Measurements from ENCODE around the gene NSMCE1.
A peak's percentile ranks its signal among the peaks of the same experiment; 100 is the strongest.

NSMCE1 gene

DNA sequence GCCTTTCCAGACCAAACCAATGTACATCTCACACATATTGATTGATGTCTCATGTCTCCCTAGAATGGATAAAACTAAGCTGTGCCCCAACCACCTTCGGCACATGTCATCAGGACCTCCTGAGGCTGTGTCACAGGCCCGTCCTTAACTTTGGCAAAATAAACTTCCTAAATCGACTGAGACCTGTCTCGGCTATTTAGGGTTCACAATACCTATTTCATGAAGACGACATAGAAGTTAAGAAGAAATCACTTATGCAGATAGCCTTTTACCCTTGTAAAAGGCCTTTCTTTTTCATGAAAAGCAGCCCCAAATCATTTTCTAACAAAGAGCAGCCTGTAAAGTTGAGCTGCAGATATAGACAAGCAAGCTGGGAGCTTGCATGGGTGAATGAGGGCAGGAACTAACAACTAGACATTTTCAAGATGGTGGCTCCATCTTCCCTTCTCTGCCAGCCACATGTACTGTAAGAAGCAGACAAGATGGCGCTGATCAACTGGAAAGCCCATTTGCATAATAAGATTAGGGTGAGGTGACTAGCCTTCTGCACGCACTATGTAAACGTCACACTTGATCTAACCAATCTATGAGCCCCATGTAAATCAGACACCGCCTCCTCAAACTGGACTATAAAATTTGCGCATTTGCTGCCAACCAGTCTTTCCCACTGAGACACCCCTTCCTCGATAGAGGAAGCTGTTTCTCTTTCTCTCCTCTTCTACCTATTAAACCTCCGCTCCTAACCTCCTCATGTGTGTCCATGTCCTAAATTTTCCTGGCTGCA is 69.9 kb downstream of the NSMCE1 start:
- FAIRE-seq (no peak), DNase-seq (ENCODE audit: low spot score) (no peak)

DNA sequence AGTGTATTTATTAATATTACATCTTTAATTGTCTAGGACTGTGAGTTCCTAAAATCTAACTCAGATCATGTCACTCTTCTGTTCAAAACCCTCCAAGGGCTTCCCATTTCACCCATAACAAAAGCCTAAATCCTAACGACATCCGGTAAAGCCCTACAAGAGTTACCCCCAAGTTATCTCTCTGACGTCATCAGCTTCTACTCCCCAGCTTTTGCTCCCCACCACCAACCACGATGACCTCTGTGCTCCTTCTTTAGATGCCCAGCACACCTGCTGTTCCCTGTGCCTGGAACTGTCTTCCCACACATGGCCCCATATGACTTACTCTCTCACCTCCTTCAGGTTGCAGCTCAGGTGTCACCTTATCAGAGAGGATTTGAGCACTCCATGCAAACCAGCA is 71.6 kb downstream of the NSMCE1 start:
- DNase-seq (ENCODE audit: low spot score) (no peak), FAIRE-seq (no peak)

- no peak for FAIRE-seq
- no peak for DNase-seq (ENCODE audit: low spot score)
Observed at GRCh38 chr16:27195941-27196595, 72.5 kb downstream of the NSMCE1 start.

DNA sequence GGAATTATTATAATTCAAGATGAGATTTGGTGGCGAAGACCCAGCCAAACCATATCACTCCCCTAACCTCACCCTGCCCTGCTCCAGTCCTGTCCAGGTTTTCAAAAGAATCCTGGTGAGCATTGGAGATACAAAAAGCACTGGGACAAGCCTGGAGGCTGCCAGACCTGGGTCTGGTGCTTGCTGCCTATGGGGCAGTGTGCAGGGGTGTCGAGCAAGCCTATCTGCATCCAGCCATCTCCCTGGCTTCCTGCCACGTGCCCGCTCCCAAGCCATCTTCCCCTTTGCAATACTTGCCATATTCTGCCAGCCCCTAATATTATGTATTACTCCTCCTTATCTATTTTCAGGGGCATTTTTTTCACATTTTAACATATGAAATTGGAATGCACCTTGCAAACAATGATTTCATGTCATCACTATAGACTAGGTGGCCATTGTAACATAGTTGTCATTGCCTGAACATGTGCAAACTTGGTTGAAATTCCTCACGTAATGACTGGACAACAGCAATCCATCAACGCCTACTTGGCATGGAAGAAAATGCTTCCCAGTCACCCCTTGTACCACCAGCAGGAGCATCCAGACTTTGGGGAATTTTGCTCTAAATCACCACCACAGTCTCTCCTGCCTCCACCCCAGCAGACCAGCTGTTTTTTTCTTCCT is 73.4 kb downstream of the NSMCE1 start:
- FAIRE-seq = no peak
- no peak for DNase-seq (ENCODE audit: low spot score)

DNA sequence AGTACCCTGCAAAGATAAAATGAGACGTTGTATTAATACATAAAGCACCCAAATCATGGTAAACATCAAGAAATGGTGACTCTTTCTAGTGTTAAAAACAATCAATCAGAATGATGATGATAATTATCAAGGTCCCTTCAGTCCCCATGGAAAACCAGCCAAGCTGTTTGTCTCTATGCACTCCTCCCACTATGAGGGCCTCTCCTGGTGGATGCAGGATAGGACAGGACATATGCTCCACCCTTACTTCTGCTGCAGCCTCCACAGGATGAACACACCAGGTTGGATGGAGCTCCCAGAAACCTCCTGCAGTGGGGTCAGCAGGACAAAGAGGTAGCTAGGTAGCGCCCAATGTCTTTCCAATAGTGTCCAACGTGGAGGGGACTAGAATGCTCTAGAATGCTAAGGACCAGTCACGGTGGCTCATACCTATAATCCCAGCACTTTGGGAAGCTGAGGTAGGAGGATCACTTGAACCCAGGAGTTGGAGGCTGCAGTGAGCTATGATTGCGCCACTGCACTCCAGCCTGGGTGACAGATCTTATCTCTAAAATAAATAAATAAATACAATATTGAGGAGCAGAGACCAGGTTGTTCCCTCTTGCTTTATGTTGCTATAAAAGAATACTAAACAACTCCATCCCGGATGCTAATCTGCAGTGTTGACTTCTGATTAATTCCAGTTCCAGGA is 75.1 kb downstream of the NSMCE1 start:
- FAIRE-seq = no peak
- DNase-seq (ENCODE audit: low spot score) = no peak

- FAIRE-seq (no peak), DNase-seq (ENCODE audit: low spot score) (no peak)
Observed at GRCh38 chr16:27191352-27191924, 77.1 kb downstream of the NSMCE1 start.

- no peak for DNase-seq (ENCODE audit: low spot score)
- no peak for FAIRE-seq
Observed at GRCh38 chr16:27190316-27190871, 78.2 kb downstream of the NSMCE1 start.

DNA sequence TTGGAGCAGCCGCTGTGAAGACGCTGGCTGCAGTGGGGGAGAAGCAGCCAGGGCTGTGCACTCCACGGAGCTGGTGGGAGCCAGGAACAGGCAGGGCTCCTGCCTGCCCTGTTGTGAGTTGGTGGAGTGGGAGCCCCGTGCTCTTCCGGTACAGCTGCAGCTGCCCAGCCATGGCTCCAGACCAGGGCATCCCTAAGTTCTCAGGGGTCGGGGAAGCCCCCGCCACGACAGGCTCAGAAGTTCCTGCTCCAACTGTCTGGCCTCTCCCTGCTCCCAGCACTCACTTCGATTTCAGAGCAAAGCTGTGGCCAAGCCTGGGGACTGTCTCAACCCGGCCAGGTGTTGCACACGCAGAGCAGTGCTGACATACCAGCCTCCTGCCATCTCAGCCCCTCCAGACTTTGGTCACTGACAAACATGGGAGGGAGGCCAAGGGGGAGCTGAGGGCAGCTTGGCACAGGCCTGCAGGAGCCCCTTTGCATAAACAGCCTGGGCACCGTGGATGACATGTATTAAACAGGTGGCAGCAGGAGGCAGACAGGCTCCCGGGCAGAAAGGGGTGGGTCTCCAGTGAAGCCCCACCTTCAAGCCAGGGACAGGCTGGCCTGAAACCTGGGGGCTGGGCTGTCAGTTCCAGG is 79.1 kb downstream of the NSMCE1 start:
- no peak for DNase-seq (ENCODE audit: low spot score)
- FAIRE-seq = no peak

DNA sequence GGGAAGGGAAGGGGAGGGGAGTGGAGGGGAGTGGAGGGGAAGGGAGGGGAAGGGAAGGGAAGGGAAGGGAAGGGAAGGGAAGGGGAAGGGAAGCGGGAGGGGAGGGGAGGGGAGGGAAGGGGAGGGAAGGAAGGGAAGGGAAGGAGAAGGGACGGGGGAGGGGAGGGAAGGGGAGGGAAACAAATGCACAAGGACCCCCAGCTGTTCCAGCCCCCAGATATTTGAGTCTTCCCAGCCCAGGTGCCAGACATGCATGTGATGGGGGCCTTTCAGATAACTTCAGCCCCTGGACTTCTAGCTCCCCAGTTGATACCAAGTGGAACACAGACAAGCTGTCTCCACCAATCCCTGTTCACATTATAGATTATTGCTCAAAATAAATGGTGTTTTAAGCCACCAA is 79.9 kb downstream of the NSMCE1 start:
- no peak for DNase-seq (ENCODE audit: low spot score)
- no peak for FAIRE-seq

DNA sequence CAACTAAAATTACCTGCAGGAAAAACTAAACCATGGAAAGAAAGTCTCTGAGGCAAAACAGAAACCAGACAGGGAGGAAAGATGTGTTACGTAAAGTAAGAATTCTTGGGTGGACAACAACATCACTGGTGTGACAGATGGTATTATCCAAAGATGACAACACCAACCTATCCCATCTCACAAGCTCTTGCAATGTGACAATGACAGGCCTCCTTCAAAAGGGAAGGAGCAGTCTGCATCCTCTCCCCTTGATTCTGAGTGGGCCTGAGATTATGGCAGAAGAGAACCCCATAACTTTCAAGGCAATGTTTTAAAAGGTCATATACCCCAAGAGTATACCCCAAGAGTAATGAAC is 82.8 kb downstream of the NSMCE1 start:
- FAIRE-seq (no peak), DNase-seq (ENCODE audit: low spot score) (no peak)

DNA sequence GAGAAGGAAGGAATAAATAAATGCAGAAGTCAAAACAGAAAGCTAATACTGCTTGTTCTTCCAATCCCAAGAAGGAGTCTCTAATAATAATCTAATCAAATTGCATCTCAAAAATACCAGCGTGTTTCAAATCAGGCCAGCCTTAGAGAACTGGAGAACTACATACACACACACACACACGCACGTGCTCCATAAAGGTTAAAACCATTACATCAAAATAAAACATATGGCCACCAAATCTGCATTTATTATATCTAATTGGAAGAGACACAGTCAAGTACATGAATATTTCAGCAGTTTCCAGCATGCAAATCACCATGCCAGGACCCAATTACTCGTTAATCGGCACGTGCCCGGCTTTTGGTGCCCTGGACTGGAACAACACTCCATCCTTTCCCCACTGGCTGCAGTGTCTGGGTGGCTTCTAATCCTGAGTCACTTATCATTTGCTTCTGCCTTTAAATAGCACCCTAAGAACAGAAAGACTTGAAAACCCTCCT is 85.6 kb downstream of the NSMCE1 start:
- DNase-seq (ENCODE audit: low spot score) (no peak), FAIRE-seq (no peak)

GRCh38 chr16:27181019-27181790 is 87.4 kb downstream of the NSMCE1 start:
- no peak for FAIRE-seq
- DNase-seq (ENCODE audit: low spot score) = no peak

DNA sequence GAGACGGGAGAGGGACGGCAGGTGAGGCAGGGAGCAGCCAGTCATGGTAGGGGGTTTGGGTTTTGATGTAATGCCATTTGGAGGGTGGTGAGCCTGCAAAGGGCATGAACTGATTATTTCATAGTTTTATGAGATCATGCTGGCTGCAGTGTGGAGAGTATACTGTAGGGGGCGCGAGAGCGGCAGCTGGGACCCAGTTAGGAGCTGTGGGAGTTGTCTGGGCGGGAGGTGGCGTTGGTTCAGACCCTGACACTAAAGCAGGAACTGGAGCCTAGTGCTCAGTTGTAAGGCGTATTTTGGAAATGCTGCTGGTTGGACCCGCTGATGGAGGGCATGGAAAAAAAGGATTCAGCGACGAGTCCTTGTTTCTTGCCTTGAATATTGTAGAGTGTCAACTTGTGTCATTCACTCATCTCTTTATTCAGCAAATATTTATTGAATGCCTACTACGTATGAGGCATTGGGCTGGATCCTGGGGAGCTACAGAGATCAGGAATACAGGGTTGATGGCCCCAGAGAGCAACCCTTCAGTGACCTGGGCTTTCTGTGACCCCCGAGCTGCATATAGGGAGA is 89.0 kb downstream of the NSMCE1 start:
- no peak for FAIRE-seq
- DNase-seq (ENCODE audit: low spot score) = peak; percentile 22

DNA sequence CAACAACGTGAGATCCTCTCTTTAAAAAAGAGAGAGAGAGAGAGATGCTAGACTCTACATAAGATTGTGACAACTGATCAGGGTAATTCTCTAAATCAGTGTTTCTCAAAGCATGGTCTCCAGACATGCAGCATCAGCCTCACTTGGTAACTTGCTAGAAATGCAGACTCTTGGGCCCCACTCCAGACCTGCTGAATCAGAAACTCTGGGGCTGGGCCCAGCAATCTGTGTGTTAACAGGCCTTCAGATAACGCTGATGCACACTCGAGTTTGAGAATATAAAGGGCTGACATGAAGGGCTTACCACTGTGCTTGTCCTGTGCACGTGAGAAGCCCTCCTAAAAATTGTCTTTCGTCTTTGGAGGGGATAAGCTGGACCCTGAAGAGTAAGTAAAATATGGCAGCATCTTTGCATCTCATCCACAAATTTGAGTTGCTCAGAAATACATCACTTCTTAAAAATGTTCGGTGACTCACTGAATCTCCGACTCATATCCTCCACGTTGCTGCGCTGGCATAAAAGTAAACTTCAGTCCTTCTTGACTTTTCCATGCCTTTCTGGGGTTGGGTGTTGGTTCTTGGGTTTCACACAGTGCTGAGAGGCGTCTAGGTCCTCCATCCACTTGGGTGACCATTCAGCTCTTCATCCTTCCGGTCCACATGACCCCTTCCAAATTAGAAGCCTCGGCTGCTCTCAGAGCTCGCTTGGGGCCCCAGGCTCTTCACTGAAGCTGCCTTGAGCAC is 91.4 kb downstream of the NSMCE1 start:
- DNase-seq (ENCODE audit: low spot score) (peak; percentile 57), FAIRE-seq (no peak)

GRCh38 chr16:27175888-27176287 is 92.7 kb downstream of the NSMCE1 start:
- no peak for FAIRE-seq
- DNase-seq (ENCODE audit: low spot score) = no peak

All from RCC 7860 (cell line).